HEK293 (cell line): ENCODE measurements around the gene TMF1.
A peak's percentile ranks its signal among the peaks of the same experiment; 100 is the strongest.

Experiments
- CTCF ChIA-PET: fragments of 350-600 bp; formaldehyde crosslinking; extraction: SDS; loops from one replicate; lab custom pipeline; 2021; ENCODE audit warnings: antibody characterized with exemption; lab: Yijun Ruan, JAX
- POLR2A ChIA-PET: fragments of 300-600 bp; formaldehyde crosslinking; extraction: SDS; loops from one replicate; lab custom pipeline; 2020; ENCODE audit warnings: antibody characterized with exemption, inconsistent platforms; lab: Yijun Ruan, JAX
- H3K27ac ChIP-seq: fragments of 200-500 bp; sonication (Bioruptor generic); 2 replicates; pipeline ENCODE4 v1.5.1; 2014; ENCODE audit warnings: low read depth, low read length, control low read depth, inconsistent platforms; ENCODE audit errors: extremely low read depth
- H3K36me3 ChIP-seq, 2 experiments: fragments of 200-500 bp in 1 of 2; sonication (Bioruptor generic) in 1 of 2; 1 replicate in 1 of 2; 2 replicates in 1 of 2; pipeline ENCODE4 v1.5.1; 2014 to 2017; ENCODE audit warnings: inconsistent platforms in 2 of 2, low read length in 2 of 2; ENCODE audit not compliant: control insufficient read depth in 2 of 2, insufficient read depth in 1 of 2
- H3K4me1 ChIP-seq: fragments of 200-500 bp; sonication (Bioruptor generic); 2 replicates; pipeline ENCODE4 v1.5.1; 2014; ENCODE audit warnings: mild to moderate bottlenecking, low read length, inconsistent platforms; ENCODE audit not compliant: control insufficient read depth, insufficient read depth
- H3K4me3 ChIP-seq: 2 replicates; pipeline ENCODE4 v1.5.1; 2011; ENCODE audit warnings: low read depth, mild to moderate bottlenecking, control low read depth, low read length, moderate library complexity
- H3K9me3 ChIP-seq: fragments of 200-500 bp; sonication (Bioruptor generic); 2 replicates; pipeline ENCODE4 v1.5.1; 2014; ENCODE audit warnings: low read depth, low read length, inconsistent platforms; ENCODE audit not compliant: control insufficient read depth, insufficient read depth
- CTCF ChIP-seq: fragments of 450-650 bp; formaldehyde crosslinking; IDR thresholded peaks from 2 replicates; pipeline ENCODE4 v1.5.1; 2016; ENCODE audit warnings: missing biosample characterization, missing genetic modification characterization
- GLIS1 ChIP-seq: fragments of 450-650 bp; formaldehyde crosslinking; IDR thresholded peaks from 2 replicates; pipeline ENCODE4 v1.5.1; 2016; ENCODE audit warnings: missing biosample characterization, missing genetic modification characterization
- HOXC10 ChIP-seq: sonication (generic); formaldehyde crosslinking; IDR thresholded peaks from 2 replicates; pipeline ENCODE4 v1.8.1; 2023; ENCODE audit warnings: mild to moderate bottlenecking, missing genetic modification reagents
- SCRT1 ChIP-seq: fragments of 450-650 bp; formaldehyde crosslinking; IDR thresholded peaks from 2 replicates; pipeline ENCODE4 v1.5.1; 2016; ENCODE audit warnings: missing biosample characterization, missing genetic modification characterization, borderline replicate concordance
- ZFP37 ChIP-seq: fragments of 450-650 bp; formaldehyde crosslinking; IDR thresholded peaks from 2 replicates; pipeline ENCODE4 v1.5.1; 2016; ENCODE audit warnings: missing biosample characterization, missing genetic modification characterization
- ZNF211 ChIP-seq: fragments of 450-650 bp; formaldehyde crosslinking; IDR thresholded peaks from 2 replicates; pipeline ENCODE4 v1.5.1; 2016; ENCODE audit warnings: low read depth, missing biosample characterization, missing genetic modification characterization
- ZNF560 ChIP-seq: fragments of 450-650 bp; formaldehyde crosslinking; IDR thresholded peaks from 2 replicates; pipeline ENCODE4 v1.5.1; 2017; ENCODE audit warnings: missing biosample characterization, missing genetic modification characterization, borderline replicate concordance
- ZNF621 ChIP-seq: fragments of 450-650 bp; formaldehyde crosslinking; IDR thresholded peaks from 2 replicates; pipeline ENCODE4 v1.5.1; 2017; ENCODE audit warnings: missing biosample characterization, missing genetic modification characterization
- ZNF645 ChIP-seq: fragments of 450-650 bp; formaldehyde crosslinking; IDR thresholded peaks from 2 replicates; pipeline ENCODE4; 2016; ENCODE audit warnings: missing biosample characterization, missing genetic modification characterization
- ZNF654 ChIP-seq: fragments of 450-650 bp; formaldehyde crosslinking; IDR thresholded peaks from 2 replicates; pipeline ENCODE4 v1.5.1; 2016; ENCODE audit warnings: low read depth, missing biosample characterization, missing genetic modification characterization
- ZNF677 ChIP-seq: fragments of 450-650 bp; IDR thresholded peaks from 2 replicates; pipeline ENCODE4 v1.5.0; 2018; ENCODE audit warnings: missing biosample characterization, mild to moderate bottlenecking, missing genetic modification characterization, moderate library complexity

The TMF1 gene

DNA sequence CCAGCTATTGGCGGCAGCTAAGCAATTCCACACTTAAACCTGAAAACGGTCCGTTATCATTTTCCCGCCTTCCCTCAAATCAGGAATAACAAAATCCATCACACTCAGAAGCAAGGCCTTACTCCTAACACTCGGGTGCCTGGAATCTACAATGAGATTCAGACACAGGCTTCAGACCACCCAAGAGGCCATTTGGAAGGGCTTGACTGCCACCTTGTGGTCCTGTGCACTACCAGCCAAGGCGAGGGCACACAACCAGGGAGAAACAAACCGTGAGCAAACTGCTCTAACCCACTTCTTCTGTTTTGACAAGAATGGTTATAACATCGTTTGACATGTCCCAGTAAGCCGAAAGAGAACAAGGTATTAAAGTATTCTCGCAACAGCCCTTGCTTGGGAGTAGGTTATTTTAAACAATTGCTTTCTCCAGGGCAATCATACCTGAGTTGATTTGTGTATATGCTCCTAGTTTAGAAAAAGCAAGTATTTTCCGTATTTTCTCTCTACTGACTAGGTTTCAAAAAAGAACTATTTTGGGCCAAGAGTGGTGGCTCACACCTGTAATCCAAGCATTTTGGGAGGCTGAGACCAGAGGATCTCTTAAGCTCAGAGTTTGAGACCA lies 79.7 kb downstream of the TMF1 start:
- CTCF ChIA-PET, result interaction anchor here (0.5 to 2.2 kb wide), 16 partner anchors 9 to 1859 kb away, joined by 3 to 8 read pairs (median 4); no protein-coding TSS in a partner anchor

More for the DNA sequence above, 79.7 kb downstream of the TMF1 start:
- no peak overlapping the region for H3K4me3 ChIP-seq
- no peaks in the 10 kb centered on the region for H3K9me3 ChIP-seq
- peaks cover 3 to 16% of the 10 kb centered on the region in 2 experiments; a peak in 2 of 3 replicates for H3K36me3 ChIP-seq
- POLR2A ChIA-PET, result no interaction called here
- no peak overlapping the region for H3K27ac ChIP-seq
- TF ChIP-seq ZNF621 (no peak), ZNF211 (tag by site-specific recombination) (no peak), ZNF654 (tag by site-specific recombination) (peak; percentile 88), ZNF677 (tag by site-specific recombination) (no peak), GLIS1 (peak; percentile 55; the same call in 1 of the 2 replicates), HOXC10 (CRISPR knock-in tag) (no peak), ZFP37 (tag by site-specific recombination) (no peak), CTCF (peak; percentile 60), ZNF560 (tag by site-specific recombination) (no peak), SCRT1 (no peak), ZNF645 (tag by site-specific recombination) (no peak)
- H3K4me1 ChIP-seq, result no peaks in the 10 kb centered on the region
